SU-DHL-6 (cell line): ENCODE data around the gene MMAA.

ENCODE experiments used
- EZH2phosphoT487 ChIP-seq: fragments of 200-600 bp; sonication (generic), shearing (Covaris generic); conservative IDR thresholded peaks from 2 replicates; pipeline ENCODE4 v1.6.1; 2018; ENCODE audit warnings: mild to moderate bottlenecking, antibody characterized with exemption, low read length, moderate library complexity, mixed read lengths
- TF ChIP-seq, protein P1 (sequence below): fragments of 200-600 bp; sonication (generic); IDR thresholded peaks from one replicate; pipeline ENCODE4 v1.5.1; 2017; ENCODE audit warnings: antibody characterized with exemption, mild to moderate bottlenecking, low read length, moderate library complexity; ENCODE audit not compliant: insufficient read depth, poor library complexity, severe bottlenecking

DNA sequence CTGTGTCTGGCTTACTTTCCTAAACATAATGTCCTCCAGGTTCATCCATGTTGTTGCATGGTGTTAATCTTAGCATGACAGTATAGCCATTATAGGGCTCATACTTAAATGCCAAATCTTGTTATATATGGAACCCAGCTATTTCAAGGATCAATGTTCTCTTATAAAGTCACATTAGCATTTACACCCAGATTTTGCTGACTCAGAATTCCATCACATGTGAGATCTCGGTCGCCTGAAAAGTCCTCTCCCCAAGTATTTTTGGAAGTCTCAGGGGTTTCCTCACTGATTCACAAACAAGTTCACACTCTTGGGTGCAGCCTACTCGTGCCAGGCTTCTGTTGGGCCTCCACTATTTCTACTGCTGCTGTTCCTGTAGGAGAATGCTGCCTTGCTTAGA, 40.9 kb downstream of the MMAA start:
- TF ChIP-seq, protein P1, sequence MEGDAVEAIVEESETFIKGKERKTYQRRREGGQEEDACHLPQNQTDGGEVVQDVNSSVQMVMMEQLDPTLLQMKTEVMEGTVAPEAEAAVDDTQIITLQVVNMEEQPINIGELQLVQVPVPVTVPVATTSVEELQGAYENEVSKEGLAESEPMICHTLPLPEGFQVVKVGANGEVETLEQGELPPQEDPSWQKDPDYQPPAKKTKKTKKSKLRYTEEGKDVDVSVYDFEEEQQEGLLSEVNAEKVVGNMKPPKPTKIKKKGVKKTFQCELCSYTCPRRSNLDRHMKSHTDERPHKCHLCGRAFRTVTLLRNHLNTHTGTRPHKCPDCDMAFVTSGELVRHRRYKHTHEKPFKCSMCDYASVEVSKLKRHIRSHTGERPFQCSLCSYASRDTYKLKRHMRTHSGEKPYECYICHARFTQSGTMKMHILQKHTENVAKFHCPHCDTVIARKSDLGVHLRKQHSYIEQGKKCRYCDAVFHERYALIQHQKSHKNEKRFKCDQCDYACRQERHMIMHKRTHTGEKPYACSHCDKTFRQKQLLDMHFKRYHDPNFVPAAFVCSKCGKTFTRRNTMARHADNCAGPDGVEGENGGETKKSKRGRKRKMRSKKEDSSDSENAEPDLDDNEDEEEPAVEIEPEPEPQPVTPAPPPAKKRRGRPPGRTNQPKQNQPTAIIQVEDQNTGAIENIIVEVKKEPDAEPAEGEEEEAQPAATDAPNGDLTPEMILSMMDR, result no peak
- no peak for TF ChIP-seq EZH2phosphoT487
